GM13976 (cell line): ENCODE data around the gene SLA2.
"Not testable (repeated sequence)": the region's sequence is repeated elsewhere in the genome, so short reads cannot be mapped to it uniquely, and the experiment has no call there.

Experiments
- DNase-seq: peaks from one replicate; pipeline ENCODE4 v3.0.0; 2012; ENCODE audit warnings: low spot score
- CTCF ChIP-seq: IDR thresholded peaks from 2 replicates; pipeline ENCODE4 v1.5.1; 2012; ENCODE audit warnings: borderline replicate concordance, mild to moderate bottlenecking; ENCODE audit not compliant: insufficient read depth; ENCODE audit errors: extremely low read depth, missing control alignments, control extremely low read depth
- in situ Hi-C: fragments of 300-500 bp; cut with MboI; formaldehyde crosslinking; loops from one replicate; pipeline ENCODE4 v1.12.0; 2022; ENCODE audit warnings: low sequenced_read_pairs, mixed read lengths, inconsistent platforms; ENCODE audit not compliant: unreplicated experiment

SLA2 gene

GRCh38 chr20:36682311-36682710, 36.3 kb upstream of the SLA2 start:
- no peak for TF ChIP-seq CTCF
- DNase-seq: no peak
- in situ Hi-C loops: no loop called here

- in situ Hi-C loops: no loop called here
- no peak for DNase-seq
- TF ChIP-seq CTCF: no peak
Measured at GRCh38 chr20:36677422-36677771, 31.4 kb upstream of the SLA2 start.

DNA sequence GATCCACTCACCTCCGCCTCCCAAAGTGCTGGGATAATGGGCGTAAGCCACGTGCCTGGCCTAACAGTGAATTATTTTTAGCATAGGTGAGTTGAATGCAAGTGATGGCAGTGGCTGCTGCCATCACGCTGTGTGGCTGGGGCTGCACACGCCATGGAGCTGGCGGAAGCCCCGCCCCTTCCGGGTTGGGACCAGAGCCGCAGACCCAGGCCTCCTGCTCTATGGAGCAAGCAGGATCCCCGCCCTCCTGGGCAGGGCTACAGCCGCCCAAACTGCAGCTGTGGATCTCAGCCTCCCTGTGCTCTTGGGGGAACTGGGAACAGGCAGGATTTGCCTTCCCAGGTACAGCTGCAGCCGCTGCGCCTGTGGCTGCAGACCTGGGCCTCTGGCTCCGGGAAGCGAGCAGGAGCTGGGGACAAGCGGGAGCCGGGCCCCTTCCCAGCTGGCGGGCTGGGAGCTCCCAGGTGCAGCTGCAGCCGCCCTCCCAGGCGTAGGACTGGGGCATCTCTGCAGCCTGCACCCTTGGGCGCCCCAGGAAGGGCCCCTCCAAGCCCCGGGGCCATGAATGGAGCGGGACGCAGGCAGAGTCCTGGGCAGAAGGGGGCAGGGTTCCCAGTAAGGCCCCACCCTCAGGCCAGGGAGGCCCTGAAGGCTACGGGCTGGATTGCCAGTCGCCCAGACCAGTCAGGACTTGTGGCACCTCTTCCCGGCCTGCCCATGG, 30.9 kb upstream of the SLA2 start:
- no peak for DNase-seq
- TF ChIP-seq CTCF: no peak
- in situ Hi-C loops: no loop called here

DNA sequence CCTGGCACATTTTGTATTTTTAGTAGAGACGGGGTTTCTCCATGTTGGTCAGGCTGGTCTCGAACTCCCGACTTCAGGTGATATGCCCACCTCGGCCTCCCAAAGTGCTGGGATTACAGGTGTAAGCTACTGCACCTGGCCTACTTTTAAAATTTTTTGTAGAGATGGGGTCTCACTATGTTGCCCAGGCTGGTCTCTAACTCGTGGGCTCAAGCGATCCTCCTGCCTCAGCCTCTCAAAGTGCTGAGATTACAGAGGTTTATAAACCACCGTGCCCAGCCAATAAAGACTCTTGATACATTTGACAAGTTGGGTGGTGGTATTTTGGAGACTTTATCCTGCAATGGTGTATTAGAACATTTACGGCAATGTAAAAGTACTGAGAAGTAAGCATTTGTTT, 29.5 kb upstream of the SLA2 start:
- in situ Hi-C loops, DNase-seq: not testable (repeated sequence)

DNA sequence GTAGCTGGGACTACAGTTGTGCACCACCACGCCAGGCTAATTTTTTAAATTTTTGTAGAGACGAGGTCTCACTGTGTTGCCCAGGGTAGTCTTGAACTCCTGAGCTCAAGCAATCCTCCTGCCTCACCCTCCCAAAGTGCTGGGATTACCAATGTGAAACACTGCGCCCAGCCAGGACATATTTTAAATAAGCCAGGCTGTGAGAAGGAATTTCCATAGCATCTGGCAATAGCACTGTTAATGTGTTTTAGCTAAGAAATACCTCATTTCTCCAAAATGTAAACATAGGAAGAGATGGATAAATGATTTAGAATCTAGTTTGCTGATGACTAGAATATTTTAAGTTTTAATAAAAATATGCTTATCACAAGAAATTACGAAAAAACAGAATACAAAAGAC, 27.0 kb upstream of the SLA2 start:
- no peak for TF ChIP-seq CTCF
- no peak for DNase-seq
- in situ Hi-C loops: no loop called here

DNA sequence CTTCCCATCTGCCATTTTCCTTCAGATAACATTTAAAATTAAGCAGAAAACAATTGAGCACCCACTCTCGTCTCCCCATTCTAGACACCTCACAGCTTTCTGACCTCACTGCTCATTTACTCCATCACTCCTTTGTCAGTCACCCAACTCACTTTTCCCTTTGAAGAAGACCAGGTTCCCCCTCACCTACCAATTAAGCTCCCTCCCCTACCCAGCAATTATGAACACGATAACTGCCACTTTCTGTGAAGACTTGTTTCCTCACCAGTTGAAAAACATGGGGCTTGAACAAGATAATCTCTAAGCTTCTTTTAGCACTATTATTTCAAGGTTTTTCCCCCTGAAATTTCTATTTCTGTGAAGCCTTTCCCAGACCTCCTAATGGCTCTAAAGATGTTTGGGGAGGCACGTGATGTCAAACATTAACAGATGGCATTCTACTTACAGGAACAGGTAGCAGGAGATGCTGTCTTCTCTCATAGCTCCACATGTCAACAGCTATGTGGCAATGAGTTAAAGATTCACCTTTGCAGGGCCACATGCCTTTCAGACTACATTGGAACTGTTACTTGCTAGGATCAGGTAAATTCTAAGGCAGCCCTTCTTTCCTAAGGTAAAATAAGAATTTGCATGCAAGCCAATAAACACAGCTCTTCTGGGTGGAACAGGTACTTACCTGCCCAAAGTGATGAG, 24.8 kb upstream of the SLA2 start:
- TF ChIP-seq CTCF: no peak
- in situ Hi-C loops: no loop called here
- DNase-seq: no peak

GRCh38 chr20:36666181-36666740, 20.3 kb upstream of the SLA2 start:
- no peak for TF ChIP-seq CTCF
- in situ Hi-C loops: no loop called here
- DNase-seq: no peak
